Karpas-422 (cell line): ENCODE results near the gene MAGED1. TPM values are rescaled to one million over a fixed set of nuclear protein-coding genes. Genes with fewer than 3 reads are reported as not detected.

Experiments used
- DNase-seq: peaks from one replicate; pipeline ENCODE4 v3.0.0-alpha.2; 2015
- H2AFZ ChIP-seq: fragments of 200-600 bp; sonication (generic); 2 replicates; pipeline ENCODE4 v1.6.1; 2014; ENCODE audit warnings: antibody characterized with exemption, low read length, mixed read lengths
- H3K27ac ChIP-seq: fragments of 200-600 bp; sonication (generic); 2 replicates; pipeline ENCODE4 v1.5.1; 2014; ENCODE audit warnings: mild to moderate bottlenecking, low read length, moderate library complexity
- H3K27me3 ChIP-seq: fragments of 200-600 bp; sonication (generic); 2 replicates; pipeline ENCODE4 v1.6.1; 2014; ENCODE audit warnings: low read length, mixed read lengths
- H3K36me3 ChIP-seq: fragments of 200-600 bp; sonication (generic); 2 replicates; pipeline ENCODE4 v1.6.1; 2014; ENCODE audit warnings: low read length, mixed read lengths; ENCODE audit not compliant: insufficient read depth
- H3K4me1 ChIP-seq: fragments of 200-600 bp; sonication (generic); 2 replicates; pipeline ENCODE4 v1.6.1; 2014; ENCODE audit warnings: mild to moderate bottlenecking, low read length, mixed read lengths
- H3K4me2 ChIP-seq: fragments of 200-600 bp; sonication (generic); 2 replicates; pipeline ENCODE4 v1.6.1; 2014; ENCODE audit warnings: low read length, low read depth, mild to moderate bottlenecking; ENCODE audit not compliant: poor library complexity, severe bottlenecking
- H3K4me3 ChIP-seq: fragments of 200-600 bp; sonication (generic); 2 replicates; pipeline ENCODE4 v1.5.1; 2014; ENCODE audit warnings: mild to moderate bottlenecking, antibody characterized with exemption, low read length, mixed read lengths
- H3K79me2 ChIP-seq: fragments of 200-600 bp; sonication (generic); 2 replicates; pipeline ENCODE4 v1.6.1; 2014; ENCODE audit warnings: mild to moderate bottlenecking, low read length, mixed read lengths
- H3K9ac ChIP-seq: fragments of 200-600 bp; sonication (generic); 2 replicates; pipeline ENCODE4 v1.6.0; 2014; ENCODE audit warnings: low read length
- H3K9me2 ChIP-seq: fragments of 200-600 bp; sonication (generic), shearing (Covaris generic); replicated peaks from 2 replicates; pipeline ENCODE4 v1.6.0; 2014; ENCODE audit warnings: mild to moderate bottlenecking, low read length, moderate library complexity; ENCODE audit not compliant: insufficient read depth
- H3K9me3 ChIP-seq: fragments of 300-700, 200-600 bp; sonication (generic); 2 replicates; pipeline ENCODE4 v1.6.1; 2014; ENCODE audit warnings: low read length, mixed read lengths
- H4K20me1 ChIP-seq: fragments of 200-600 bp; sonication (generic); 2 replicates; pipeline ENCODE4 v1.6.1; 2014; ENCODE audit warnings: mild to moderate bottlenecking, antibody characterized with exemption, low read length, low read depth; ENCODE audit not compliant: insufficient read depth
- total RNA-seq: library from RNA; depleted of rRNA; stranded (reverse); fragments of >200 nt; shearing (Covaris generic); gene quantifications from 2 replicates; pipeline ENCODE4 v1.2.3, GENCODE V29; 2014; ENCODE audit warnings: low replicate concordance; rRNA removed

MAGED1 gene
- total RNA-seq = 92.5 and 93.5 TPM in 2 replicates

GRCh38 chrX:51892921-51893745 is at the start of gene MAGED1:
Gene MAGED1, plus strand, starts transcription at chrX:51893623. Its CDS starts 682 bp downstream, at chrX:51894305.
- H3K27ac ChIP-seq = peak within 1 kb of the TSS; percentile 90
- peak; percentile 96 for DNase-seq
- peaks cover 38% of the 10 kb centered on the region for H3K4me1 ChIP-seq
- no peaks in the 10 kb centered on the region for H3K27me3 ChIP-seq
- no peak within 1 kb of the TSS for H2AFZ ChIP-seq
- peak within 1 kb of the TSS; percentile 78 for H3K9ac ChIP-seq
- no peaks in the 10 kb centered on the region for H3K9me2 ChIP-seq
- H3K36me3 ChIP-seq = peaks cover 5% of the 10 kb centered on the region; the same call in 1 of the 2 replicates
- no peaks in the 10 kb centered on the region for H3K9me3 ChIP-seq
- no peaks in the 10 kb centered on the region for H4K20me1 ChIP-seq
- peaks cover 19% of the 10 kb centered on the region for H3K79me2 ChIP-seq
- peak within 1 kb of the TSS; percentile 73 for H3K4me3 ChIP-seq
- H3K4me2 ChIP-seq = peak within 1 kb of the TSS; percentile 76

GRCh38 chrX:51847463-51847862 is 46.0 kb upstream of the MAGED1 start:
- Histone ChIP-seq H2AFZ (no peak overlapping the region), H3K9ac (no peak overlapping the region), H3K4me3 (no peak overlapping the region)

DNA sequence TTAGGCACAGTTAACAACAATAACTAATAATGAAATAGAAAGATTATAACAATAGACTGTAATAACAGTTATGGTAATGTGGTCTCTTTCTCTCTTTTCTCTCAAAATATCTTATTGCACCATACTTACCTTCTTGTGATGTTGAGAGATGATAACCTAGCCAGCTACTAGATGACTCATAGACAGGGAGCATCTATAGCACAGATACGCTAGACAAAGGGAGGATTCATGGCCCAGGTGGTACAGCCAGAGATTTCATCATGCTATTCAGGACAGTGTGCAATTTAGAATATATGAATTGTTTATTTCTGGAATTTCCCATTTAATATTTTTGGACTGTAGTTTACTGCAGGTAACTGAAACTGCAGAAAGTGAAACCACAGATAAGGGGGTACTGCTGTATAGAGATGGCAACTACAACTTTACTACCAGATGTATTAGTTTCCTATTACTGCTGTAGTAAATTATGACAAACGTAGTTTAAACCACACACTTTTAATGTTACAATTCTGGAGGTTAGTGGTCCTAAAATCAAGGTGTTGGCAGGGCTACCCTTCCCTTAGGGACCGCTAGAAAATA is 41.8 kb upstream of the MAGED1 start:
- no peaks in the 10 kb centered on the region for H3K9me2 ChIP-seq
- no peak overlapping the region for H3K9ac ChIP-seq
- H2AFZ ChIP-seq = no peak overlapping the region
- no peak overlapping the region for H3K27ac ChIP-seq
- H3K4me3 ChIP-seq = no peak overlapping the region
- DNase-seq = no peak
- H3K27me3 ChIP-seq = no peaks in the 10 kb centered on the region
- no peaks in the 10 kb centered on the region for H3K4me1 ChIP-seq
- no peaks in the 10 kb centered on the region for H4K20me1 ChIP-seq
- peaks cover 20% of the 10 kb centered on the region for H3K36me3 ChIP-seq
- H3K9me3 ChIP-seq = no peaks in the 10 kb centered on the region
- peaks cover 76% of the 10 kb centered on the region for H3K79me2 ChIP-seq
- no peak overlapping the region for H3K4me2 ChIP-seq

More at GRCh38 chrX:51847463-51847862, 46.0 kb upstream of the MAGED1 start:
- Histone ChIP-seq H3K4me2 (no peak overlapping the region), H3K4me1 (no peaks in the 10 kb centered on the region), H3K9me2 (no peaks in the 10 kb centered on the region), H3K79me2 (peaks cover 83% of the 10 kb centered on the region), H3K9me3 (no peaks in the 10 kb centered on the region; the same call in 1 of the 2 replicates), H3K27ac (no peak overlapping the region), H3K36me3 (peaks cover 20% of the 10 kb centered on the region), H3K27me3 (no peaks in the 10 kb centered on the region), H4K20me1 (no peaks in the 10 kb centered on the region)
- DNase-seq = no peak

- Histone ChIP-seq H2AFZ (no peak overlapping the region), H3K27ac (no peak overlapping the region), H3K4me2 (no peak overlapping the region), H3K9me2 (no peaks in the 10 kb centered on the region), H3K4me1 (no peaks in the 10 kb centered on the region), H3K79me2 (peaks cover 75% of the 10 kb centered on the region), H3K36me3 (peaks cover 24% of the 10 kb centered on the region), H3K9me3 (peaks cover under 1% of the 10 kb centered on the region; the same call in 1 of the 2 replicates), H3K4me3 (no peak overlapping the region), H3K27me3 (no peaks in the 10 kb centered on the region), H4K20me1 (no peaks in the 10 kb centered on the region), H3K9ac (no peak overlapping the region)
- no peak for DNase-seq
Observed at GRCh38 chrX:51852096-51852495, 41.3 kb upstream of the MAGED1 start.

GRCh38 chrX:51852621-51853020 is 40.8 kb upstream of the MAGED1 start:
- Histone ChIP-seq H3K9me3 (peaks cover 5% of the 10 kb centered on the region; the same call in 1 of the 2 replicates), H3K27me3 (no peaks in the 10 kb centered on the region)

GRCh38 chrX:51853251-51853650 is 40.2 kb upstream of the MAGED1 start:
- no peak for DNase-seq
- no peak overlapping the region for H3K4me2 ChIP-seq
- H3K79me2 ChIP-seq = peaks cover 70% of the 10 kb centered on the region
- H2AFZ ChIP-seq = no peak overlapping the region
- H3K9ac ChIP-seq = no peak overlapping the region
- H3K4me3 ChIP-seq = no peak overlapping the region
- H3K27me3 ChIP-seq = no peaks in the 10 kb centered on the region
- H3K36me3 ChIP-seq = peaks cover 22% of the 10 kb centered on the region; the same call in 1 of the 2 replicates
- H3K27ac ChIP-seq = no peak overlapping the region
- H3K9me3 ChIP-seq = peaks cover 7% of the 10 kb centered on the region; the same call in 1 of the 2 replicates
- H3K4me1 ChIP-seq = no peaks in the 10 kb centered on the region
- no peaks in the 10 kb centered on the region for H4K20me1 ChIP-seq
- no peaks in the 10 kb centered on the region for H3K9me2 ChIP-seq

More at GRCh38 chrX:51852621-51853020, 40.8 kb upstream of the MAGED1 start:
- H2AFZ ChIP-seq = no peak overlapping the region
- no peak overlapping the region for H3K4me3 ChIP-seq
- no peaks in the 10 kb centered on the region for H3K4me1 ChIP-seq
- no peak for DNase-seq
- H3K27ac ChIP-seq = no peak overlapping the region
- H3K4me2 ChIP-seq = no peak overlapping the region
- no peaks in the 10 kb centered on the region for H3K9me2 ChIP-seq
- peaks cover 74% of the 10 kb centered on the region for H3K79me2 ChIP-seq
- peaks cover 25% of the 10 kb centered on the region for H3K36me3 ChIP-seq
- no peak overlapping the region for H3K9ac ChIP-seq
- H4K20me1 ChIP-seq = no peaks in the 10 kb centered on the region

DNA sequence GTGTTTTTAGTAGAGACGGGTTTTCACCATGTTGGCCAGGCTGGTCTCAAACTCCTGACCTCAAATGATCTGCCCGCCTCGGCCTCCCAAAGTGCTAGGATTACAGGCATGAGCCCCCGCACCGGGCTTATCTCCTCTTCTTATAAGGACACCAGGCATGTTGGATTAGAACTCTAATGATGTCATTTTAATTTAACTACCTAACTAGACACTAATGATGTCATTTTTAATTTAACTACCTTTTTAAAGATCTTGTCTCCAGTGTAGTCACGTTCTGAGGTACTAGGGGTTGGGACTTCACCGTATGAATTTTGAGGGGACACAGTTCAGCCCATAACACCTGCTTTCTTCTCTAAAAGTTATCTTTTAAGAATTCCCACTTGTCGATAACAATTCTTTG is 37.7 kb upstream of the MAGED1 start:
- Histone ChIP-seq H3K27me3 (no peaks in the 10 kb centered on the region), H4K20me1 (no peaks in the 10 kb centered on the region), H3K9me2 (no peaks in the 10 kb centered on the region), H3K36me3 (peaks cover 18% of the 10 kb centered on the region; the same call in 1 of the 2 replicates), H3K4me3 (no peak overlapping the region), H2AFZ (no peak overlapping the region), H3K9ac (no peak overlapping the region), H3K9me3 (peaks cover 7% of the 10 kb centered on the region; the same call in 1 of the 2 replicates), H3K27ac (no peak overlapping the region), H3K79me2 (peaks cover 56% of the 10 kb centered on the region), H3K4me2 (no peak overlapping the region), H3K4me1 (no peaks in the 10 kb centered on the region)
- no peak for DNase-seq

- no peaks in the 10 kb centered on the region for H3K9me2 ChIP-seq
- H3K9me3 ChIP-seq = peaks cover 7% of the 10 kb centered on the region; the same call in 1 of the 2 replicates
- no peak overlapping the region for H3K27ac ChIP-seq
- no peak for DNase-seq
- no peaks in the 10 kb centered on the region for H3K4me1 ChIP-seq
- no peaks in the 10 kb centered on the region for H3K27me3 ChIP-seq
- no peak overlapping the region for H3K4me3 ChIP-seq
- H2AFZ ChIP-seq = no peak overlapping the region
- H3K9ac ChIP-seq = no peak overlapping the region
- no peaks in the 10 kb centered on the region for H4K20me1 ChIP-seq
- H3K36me3 ChIP-seq = peaks cover 14% of the 10 kb centered on the region; the same call in 1 of the 2 replicates
- peaks cover 47% of the 10 kb centered on the region for H3K79me2 ChIP-seq
- no peak overlapping the region for H3K4me2 ChIP-seq
Observed at GRCh38 chrX:51857159-51857733, 36.2 kb upstream of the MAGED1 start.
